Stimulated activated naive CD8-positive, alpha-beta T cell treated with anti-CD3 and anti-CD28 coated beads, Interleukin-15, Interleukin-2, amounts not matched to agents 100 U/mL and 50 U/mL, for 24 hours (primary cell): ENCODE data around the gene RFX2.
A peak's percentile ranks its signal among the peaks of the same experiment; 100 is the strongest.
"Not testable (repeated sequence)": the region's sequence is repeated elsewhere in the genome, so short reads cannot be mapped to it uniquely, and the experiment has no call there.

ENCODE experiments used
- ATAC-seq: fragments of 150-1000 bp; cut with Tn5 transposase; one replicate; pipeline ENCODE4 v1.10.0; 2021
- DNase-seq: peaks from one replicate; pipeline ENCODE4 v3.0.0; 2021

Gene RFX2

GRCh38 chr19:6038634-6039405 lies 71.5 kb downstream of the RFX2 start:
- DNase-seq, result peak; percentile 59
- ATAC-seq, result peak; percentile 88

- ATAC-seq (no peak), DNase-seq (no peak)
These were observed 75.3 kb downstream of the RFX2 start for GRCh38 chr19:6035026-6035425.

GRCh38 chr19:6034512-6034911 lies 75.8 kb downstream of the RFX2 start:
- DNase-seq (no peak), ATAC-seq (no peak)

GRCh38 chr19:6033744-6034264 lies 76.5 kb downstream of the RFX2 start:
- ATAC-seq, result no peak
- DNase-seq, result no peak

GRCh38 chr19:6032827-6033226 lies 77.5 kb downstream of the RFX2 start:
- ATAC-seq, result no peak
- no peak for DNase-seq

- no peak for DNase-seq
These were observed 77.9 kb downstream of the RFX2 start for GRCh38 chr19:6032381-6032780.

GRCh38 chr19:6030214-6030507 lies 80.1 kb downstream of the RFX2 start:
- no peak for ATAC-seq
- no peak for DNase-seq

More at GRCh38 chr19:6032381-6032780, 77.9 kb downstream of the RFX2 start:
- ATAC-seq, result no peak

- no peak for DNase-seq
- no peak for ATAC-seq
These were observed 83.7 kb downstream of the RFX2 start for GRCh38 chr19:6026390-6027227.

GRCh38 chr19:6024756-6025155 lies 85.5 kb downstream of the RFX2 start:
- not testable (repeated sequence) for DNase-seq, ATAC-seq

- DNase-seq, result no peak
- ATAC-seq, result no peak
These were observed 86.4 kb downstream of the RFX2 start for GRCh38 chr19:6023936-6024335.

GRCh38 chr19:6023085-6023682 lies 87.1 kb downstream of the RFX2 start:
- DNase-seq (no peak), ATAC-seq (no peak)

- DNase-seq, result no peak
- no peak for ATAC-seq
These were observed 87.7 kb downstream of the RFX2 start for GRCh38 chr19:6022570-6023064.

- DNase-seq (peak; percentile 86), ATAC-seq (peak; percentile 88)
These were observed 88.3 kb downstream of the RFX2 start for GRCh38 chr19:6021878-6022569.

- no peak for DNase-seq
- no peak for ATAC-seq
These were observed 89.1 kb downstream of the RFX2 start for GRCh38 chr19:6020972-6021805.

GRCh38 chr19:6020166-6020882 lies 90.0 kb downstream of the RFX2 start:
- DNase-seq (no peak), ATAC-seq (no peak)

GRCh38 chr19:6018786-6019185 lies 91.5 kb downstream of the RFX2 start:
- no peak for ATAC-seq
- no peak for DNase-seq

- DNase-seq (no peak), ATAC-seq (no peak)
These were observed 92.7 kb downstream of the RFX2 start for GRCh38 chr19:6017576-6017975.

- DNase-seq, result no peak
- no peak for ATAC-seq
These were observed 94.3 kb downstream of the RFX2 start for GRCh38 chr19:6015841-6016545.

- ATAC-seq (no peak), DNase-seq (no peak)
These were observed 95.7 kb downstream of the RFX2 start for GRCh38 chr19:6014551-6015135.
